CD4-positive, alpha-beta T cell treated with Interleukin-15 for 1 hour (primary cell): ENCODE measurements around the gene CCM2.
"Not testable (repeated sequence)": the region's sequence is repeated elsewhere in the genome, so short reads cannot be mapped to it uniquely, and the experiment has no call there.

Experiments
- DNase-seq: peaks from one replicate; pipeline ENCODE4 v3.0.0-alpha.2; 2020

CCM2 gene

DNA sequence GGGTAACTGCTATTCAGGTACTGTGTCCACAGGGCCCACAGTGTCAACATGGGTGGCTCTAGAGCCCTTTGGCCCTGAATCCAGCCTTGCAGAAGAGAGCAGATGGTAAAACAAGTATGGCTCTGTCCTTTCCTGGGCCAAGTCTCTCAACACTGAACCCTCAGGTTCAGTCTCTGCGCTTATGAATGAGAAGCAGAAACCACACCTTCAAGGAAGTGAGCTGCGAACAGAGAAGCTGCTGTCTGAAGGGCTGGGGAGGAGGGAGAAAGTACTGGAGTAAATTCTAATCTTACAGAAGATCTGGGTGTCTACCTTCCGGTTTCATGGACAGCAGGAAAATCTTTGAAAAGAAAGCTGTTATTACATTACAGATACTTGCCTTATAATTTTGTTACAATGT is 107.4 kb downstream of the CCM2 start:
- DNase-seq, result no peak

DNA sequence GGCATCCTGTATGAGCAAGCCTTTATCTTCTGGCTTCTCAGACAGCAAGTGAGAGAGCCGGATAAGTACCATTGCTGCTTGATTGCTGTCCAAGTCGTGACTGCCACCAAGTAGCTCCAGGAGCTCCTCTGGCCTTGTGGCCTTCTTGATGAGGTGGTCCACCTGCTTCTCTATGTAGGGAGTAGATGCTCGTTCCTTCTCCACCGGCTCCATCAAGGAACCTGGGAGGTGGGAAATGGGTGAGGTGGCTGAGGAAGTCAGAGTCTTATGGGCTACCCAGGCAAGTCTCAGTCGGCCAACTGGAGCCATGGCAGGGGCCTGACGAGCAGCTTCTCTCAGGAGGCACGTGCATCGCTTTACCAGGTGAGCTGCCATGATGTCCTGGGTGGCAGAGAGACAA is 108.9 kb downstream of the CCM2 start:
- no peak for DNase-seq

DNA sequence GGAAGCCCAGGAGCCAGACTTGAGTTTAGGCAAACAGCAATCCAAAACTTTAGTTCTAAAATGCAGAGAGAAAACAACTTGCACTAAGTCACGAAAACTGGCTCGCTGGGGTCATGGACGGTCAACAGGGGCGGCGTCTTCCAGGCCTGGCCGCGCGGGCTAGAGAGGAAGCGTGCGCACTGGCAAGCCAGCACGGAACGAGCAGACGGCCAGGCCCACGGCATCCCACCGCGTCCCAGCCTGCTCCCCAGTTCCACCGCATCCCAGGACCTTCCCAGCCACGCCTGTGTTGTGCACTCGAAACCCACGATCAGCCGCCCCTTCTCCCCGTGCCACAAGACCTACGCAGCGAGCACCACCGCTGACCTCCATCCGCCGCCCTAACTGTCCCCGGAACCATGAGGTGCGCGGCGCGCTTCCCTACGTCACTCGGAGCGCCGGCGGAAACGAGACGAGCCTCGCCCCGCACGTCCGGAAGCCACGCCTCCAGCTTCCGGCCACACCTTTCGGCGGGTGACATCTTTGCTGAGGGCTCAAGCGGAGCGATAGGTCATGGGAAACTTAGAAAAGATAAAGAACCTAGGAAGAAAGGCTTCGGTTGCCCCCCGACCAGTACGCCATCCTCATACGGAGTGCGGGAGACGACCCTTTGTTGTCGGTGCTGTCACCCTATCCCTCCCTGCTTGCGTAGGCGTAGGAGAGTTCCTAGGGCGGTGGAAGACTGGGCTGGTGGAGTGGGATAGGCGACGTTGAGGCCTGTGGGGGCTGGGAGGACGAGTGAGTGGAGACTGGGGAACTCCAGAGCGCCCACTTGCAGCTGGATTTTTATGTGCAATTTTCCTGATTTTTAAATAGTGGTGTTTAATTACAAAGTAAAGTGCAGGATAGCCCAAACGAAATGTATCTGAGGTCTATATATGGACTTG is 111.6 kb downstream of the CCM2 start, which contains the start of gene TBRG4:
Gene TBRG4 (minus strand): TSS at position 400 of the 926 bp plus-strand sequence. CDS start 2,460 bp downstream, outside the sequence.
- DNase-seq, result peak; percentile 93

DNA sequence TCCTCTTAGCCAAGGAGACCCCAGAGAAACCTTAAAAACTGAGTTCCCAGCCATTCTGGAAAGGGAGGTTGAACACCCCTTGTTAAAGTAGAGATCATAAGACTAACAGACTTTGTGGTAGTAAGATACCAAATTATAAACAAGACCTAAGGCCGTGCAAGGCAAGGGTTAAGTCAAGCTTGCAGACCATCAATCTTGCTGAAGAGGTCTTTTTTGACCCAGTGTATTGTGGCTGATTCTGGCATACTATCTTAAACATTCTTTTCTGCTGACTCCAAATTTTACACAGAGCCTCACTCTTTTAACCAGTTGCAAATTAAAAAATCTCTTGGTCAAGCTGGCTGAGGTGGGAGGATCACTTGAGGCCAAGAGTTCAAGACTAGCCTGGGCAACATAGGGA is 112.6 kb downstream of the CCM2 start:
- DNase-seq, result no peak

DNA sequence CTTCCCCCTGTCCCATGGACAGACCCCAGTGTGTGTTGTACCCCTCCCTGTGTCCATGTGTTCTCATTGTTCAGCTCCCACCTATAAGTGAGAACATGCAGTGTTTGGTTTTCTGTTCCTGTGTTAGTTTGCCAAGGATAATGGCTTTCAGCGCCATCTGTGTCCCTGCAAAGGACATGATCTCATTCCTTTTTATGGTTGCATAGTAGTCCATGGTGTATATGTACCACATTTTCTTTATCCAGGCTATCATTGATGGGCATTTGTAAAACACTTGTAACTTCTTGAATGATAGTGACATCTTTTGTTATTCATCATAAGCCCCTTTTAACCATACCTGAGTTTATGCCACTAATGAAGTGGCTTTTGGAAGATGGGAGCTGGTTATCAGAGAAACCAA is 114.3 kb downstream of the CCM2 start:
- not testable (repeated sequence) for DNase-seq

DNA sequence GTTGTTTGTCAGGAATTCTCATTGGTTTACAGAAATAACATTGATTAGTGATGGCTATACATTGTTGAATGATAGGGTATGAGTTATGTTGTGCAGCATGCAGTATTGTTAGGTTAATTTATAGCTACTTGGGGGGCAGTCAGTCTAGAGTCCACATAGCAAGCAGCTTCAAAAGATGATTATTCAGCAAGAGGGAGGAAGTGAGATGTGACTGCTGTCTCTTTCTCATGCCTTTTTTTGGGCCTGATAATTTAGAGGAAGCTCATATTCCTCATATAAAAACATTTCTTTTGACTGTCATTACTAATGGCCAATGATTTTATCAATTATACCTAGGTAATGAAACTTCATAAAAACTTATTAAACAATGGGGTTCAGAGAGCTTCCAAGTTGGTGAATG is 114.9 kb downstream of the CCM2 start:
- no peak for DNase-seq

DNA sequence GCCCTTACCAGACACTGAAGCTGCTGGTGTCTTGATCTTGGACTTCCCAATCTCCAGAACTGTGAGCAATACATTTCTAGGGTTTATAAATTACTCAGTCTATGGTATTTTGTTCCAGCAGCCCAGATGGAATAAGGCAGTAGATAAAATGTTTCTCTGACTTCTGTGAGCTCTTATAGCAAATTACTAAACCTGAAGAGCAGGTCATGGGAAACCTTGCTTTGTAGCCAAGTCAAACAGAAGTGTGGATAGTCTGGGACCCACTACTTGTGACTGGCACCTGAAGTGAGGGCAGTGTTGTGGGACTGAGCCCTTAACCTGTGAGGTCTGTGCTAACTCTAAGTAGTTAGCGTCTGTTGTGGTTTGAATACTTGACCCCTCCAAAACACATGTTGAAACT is 116.0 kb downstream of the CCM2 start:
- DNase-seq, result no peak

DNA sequence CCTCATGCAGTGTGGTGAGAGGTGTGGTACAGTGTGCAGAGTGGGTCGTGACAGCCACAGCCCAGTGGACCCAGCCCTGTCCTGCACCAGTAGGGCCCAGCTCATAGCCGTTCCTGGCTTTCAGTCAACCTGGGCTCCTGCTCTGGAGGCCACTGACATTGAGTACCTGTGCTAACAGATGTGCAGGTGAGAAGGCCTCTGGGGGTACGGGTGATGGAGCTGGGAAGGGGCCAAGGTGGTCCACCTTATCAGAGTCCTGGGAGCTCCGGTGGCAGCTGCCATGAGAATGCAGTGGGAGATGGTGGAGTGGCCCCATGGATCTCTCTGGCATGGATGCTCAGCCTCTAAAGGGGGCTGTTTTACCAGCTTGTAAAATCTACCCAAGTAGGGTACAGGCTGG is 117.6 kb downstream of the CCM2 start:
- no peak for DNase-seq

DNA sequence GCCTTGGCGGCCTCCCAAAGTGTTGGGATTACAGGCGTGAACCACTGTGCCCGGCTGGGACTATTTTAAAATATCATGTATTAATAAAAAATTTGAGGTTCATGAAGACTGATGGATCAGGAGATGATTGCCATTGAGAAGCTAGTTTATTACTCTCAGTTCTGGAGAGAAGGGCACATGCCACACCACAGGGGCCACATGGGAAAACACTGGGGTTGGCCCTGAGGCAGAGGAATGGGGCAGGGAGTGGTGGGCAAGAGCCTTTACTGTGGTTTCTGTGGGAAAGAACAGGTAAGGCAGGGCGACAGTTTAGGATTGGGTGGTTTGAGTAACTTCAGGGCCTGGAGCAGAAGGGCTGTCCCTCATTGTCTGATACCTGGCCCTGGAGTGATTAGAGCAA is 118.3 kb downstream of the CCM2 start:
- no peak for DNase-seq

DNA sequence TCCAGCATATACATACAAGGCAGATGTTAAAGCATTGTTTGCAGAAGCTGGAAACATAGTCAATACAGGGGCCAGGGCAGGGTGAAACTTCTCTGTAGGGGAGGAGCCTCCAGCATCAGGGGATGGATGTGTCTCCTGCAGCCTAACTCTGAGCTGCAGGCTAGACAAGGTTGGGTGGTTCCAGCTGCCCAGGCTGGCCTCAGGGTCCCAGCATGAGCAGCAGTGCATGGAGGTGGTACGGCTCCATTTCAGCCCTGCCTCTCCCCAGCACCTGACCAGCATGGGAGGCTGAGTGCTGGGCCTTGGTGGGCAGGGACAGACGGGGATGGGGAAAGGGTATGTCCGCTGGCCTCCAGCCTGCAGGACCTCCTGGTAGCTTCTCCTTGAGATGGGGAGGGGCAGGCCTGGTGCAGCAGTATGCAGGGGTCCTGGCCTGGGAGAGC is 118.9 kb downstream of the CCM2 start:
- DNase-seq, result no peak

DNA sequence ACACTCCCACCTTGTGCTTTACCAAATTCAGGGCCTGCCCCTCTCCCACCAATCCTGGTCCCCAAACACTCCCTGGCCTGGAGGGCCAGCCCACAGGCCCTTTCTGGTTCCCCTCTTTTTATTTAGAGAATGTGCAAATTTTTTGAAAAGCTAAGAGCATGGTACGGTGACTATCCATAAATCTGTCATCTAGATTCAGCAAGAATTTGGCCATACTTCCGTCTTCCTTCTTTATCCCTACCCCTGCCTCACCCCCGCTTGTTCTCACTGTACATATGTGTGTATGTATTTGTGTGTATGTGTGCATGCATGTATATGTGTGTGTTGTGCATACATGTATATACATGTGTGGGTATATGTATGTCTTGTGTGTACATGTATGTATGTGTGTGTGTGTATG is 119.5 kb downstream of the CCM2 start:
- DNase-seq, result no peak

DNA sequence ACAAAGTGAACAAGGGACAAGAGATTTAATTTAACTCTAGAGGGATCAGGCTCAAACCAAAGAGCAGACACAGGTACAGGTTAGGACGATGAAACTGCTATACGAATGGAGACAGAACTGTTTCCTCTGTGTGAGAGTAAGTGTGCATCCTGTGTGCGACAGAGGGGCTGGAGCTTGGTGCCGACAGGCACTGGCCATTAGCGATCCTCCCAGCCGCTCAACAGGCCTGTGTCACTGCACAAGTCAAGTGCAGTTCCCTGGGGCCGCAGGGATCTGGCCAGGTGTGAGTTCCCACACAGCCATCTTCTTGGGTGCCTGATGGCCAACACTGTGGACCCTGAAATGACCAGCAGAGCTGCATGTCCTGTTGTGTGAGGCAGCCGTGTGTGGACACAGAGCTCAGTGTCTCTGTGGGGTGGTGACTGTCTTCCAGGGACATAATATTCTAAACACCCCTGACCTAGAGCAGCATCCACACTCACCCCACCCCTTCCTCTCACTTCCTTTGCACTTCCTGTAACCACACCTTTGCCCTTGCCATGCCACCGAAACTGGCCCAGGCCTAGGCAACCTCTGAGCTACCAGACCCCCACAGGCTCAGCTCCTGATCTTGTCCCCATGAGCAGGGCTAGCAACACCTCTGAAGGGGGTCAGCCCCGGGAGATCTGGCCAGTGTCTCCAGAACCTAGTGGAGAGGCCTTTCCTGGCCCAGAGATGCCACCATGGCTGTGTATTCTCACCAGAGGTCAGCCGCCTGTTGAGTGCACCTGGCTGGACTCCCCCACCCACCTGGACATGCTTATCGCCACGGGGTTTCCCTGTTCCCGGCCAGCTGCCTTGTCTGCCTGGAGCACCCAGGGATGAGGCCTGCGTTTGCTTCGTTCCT is 123.2 kb downstream of the CCM2 start:
- DNase-seq, result no peak

DNA sequence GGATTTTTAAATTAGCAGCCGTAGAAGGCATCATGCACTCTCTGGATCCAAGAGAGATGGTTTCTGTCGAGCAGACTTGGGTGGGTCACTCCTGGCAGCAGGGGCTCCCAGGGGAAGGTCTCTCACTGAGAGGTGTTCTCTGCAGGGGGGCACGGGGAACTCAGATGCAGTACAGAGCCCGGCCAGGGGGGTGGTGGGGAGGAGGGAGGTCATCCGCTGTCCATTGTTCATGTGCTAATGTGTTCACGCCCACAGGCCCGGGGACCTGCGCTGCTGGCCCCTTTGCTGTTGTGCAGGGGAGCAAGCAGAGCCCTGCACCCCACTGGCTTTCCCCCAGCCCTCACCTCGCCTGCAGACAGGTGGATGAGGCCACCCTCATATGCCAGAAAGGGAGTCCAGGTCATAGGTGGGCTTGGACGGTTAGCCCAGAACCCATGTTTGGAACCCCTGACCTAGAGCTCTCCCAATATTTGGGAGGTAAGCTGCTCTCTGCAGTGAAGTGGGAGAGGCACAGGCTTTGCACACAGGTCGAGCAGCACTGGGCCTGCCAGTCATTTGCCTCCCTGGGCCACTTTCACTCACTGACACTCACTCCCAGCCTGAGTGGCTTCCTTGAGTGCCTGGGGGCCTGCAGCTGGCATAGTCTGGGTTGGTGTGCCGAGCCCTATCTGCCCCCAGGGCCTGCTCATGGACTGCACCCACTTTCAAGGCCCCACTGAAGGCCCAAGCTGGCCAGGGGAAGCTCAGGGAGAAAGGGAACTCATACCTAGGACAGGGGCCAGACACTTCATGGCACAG is 124.1 kb downstream of the CCM2 start:
- DNase-seq, result no peak

DNA sequence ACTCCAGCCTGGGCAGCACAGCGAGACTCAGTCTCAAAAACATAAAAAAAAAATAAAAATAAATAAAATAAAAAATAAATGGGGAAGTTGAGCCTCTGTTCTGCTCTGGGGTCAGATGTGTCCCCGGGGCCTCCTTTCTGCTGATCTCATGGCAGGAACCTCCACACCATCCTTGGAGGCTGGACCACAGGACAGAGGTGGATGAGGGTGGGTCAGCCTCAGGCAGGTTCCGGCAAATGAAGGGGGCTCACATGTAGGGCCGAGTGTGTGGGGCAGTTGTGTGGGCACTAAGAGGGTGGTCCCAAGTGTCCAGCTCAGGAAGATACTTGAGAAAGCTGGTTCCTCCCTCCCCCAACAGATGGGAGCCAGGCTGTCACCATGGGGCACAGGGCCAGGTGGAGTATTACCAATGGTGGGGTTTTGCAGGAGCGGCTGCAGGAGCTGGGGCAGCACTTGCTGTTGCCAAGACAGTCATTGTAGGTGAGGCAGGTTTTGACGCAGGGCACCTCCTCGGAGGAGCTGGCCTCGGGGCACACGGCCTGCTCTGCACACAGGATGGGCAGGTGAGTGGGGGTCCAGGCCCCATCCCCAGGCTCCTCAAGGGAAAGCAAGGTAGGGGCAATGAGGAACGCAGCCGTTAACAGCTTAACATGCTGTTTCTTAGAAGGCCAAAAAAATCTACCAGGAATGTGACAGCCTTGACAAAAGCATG is 125.3 kb downstream of the CCM2 start:
- DNase-seq, result no peak
